Neural cell (in vitro differentiated cells): Measurements from ENCODE around the gene PPIC. TPM values are rescaled to one million over a fixed set of nuclear protein-coding genes. Genes with fewer than 3 reads are reported as not detected.

ENCODE experiments used
- H2AFZ ChIP-seq: fragments of 200-600, 300-800 bp; sonication (generic), shearing (Covaris generic); 2 replicates; pipeline ENCODE4 v1.6.0; 2014; ENCODE audit warnings: low read depth, mild to moderate bottlenecking, antibody characterized with exemption, low read length, moderate library complexity
- H3F3A ChIP-seq: fragments of 200-600 bp; shearing (Covaris generic); 2 replicates; pipeline ENCODE4 v1.6.1; 2016; ENCODE audit warnings: mild to moderate bottlenecking, moderate library complexity, mixed read lengths, antibody characterized with exemption, low read length; ENCODE audit not compliant: insufficient read depth, poor library complexity, severe bottlenecking
- H3K27ac ChIP-seq: fragments of 200-600, 300-800 bp; sonication (generic), shearing (Covaris generic); 2 replicates; pipeline ENCODE4 v1.5.1; 2014; ENCODE audit warnings: mild to moderate bottlenecking, low read length, moderate library complexity
- H3K27me3 ChIP-seq: fragments of 300-800, 200-600 bp; sonication (generic), shearing (Covaris generic); 2 replicates; pipeline ENCODE4 v1.6.0; 2014; ENCODE audit warnings: mild to moderate bottlenecking, low read depth, low read length, moderate library complexity; ENCODE audit not compliant: insufficient read depth
- H3K36me3 ChIP-seq: fragments of 300-800, 200-600 bp; sonication (generic), shearing (Covaris generic); 2 replicates; pipeline ENCODE4 v1.5.1; 2014; ENCODE audit warnings: mild to moderate bottlenecking, antibody characterized with exemption, low read length, moderate library complexity; ENCODE audit not compliant: insufficient read depth
- H3K4me2 ChIP-seq: fragments of 300-800, 200-600 bp; sonication (generic), shearing (Covaris generic); 2 replicates; pipeline ENCODE4 v1.6.0; 2014; ENCODE audit warnings: mild to moderate bottlenecking, low read length
- H3K4me3 ChIP-seq: fragments of 300-800, 200-600 bp; sonication (generic), shearing (Covaris generic); 2 replicates; pipeline ENCODE4 v1.5.1; 2014; ENCODE audit warnings: mild to moderate bottlenecking, low read length, moderate library complexity
- H3K79me2 ChIP-seq: fragments of 200-600 bp; shearing (Covaris generic); replicated peaks from 2 replicates; pipeline ENCODE4 v1.6.0; 2014; ENCODE audit warnings: mild to moderate bottlenecking, low read length, moderate library complexity; ENCODE audit not compliant: insufficient read depth
- H3K9ac ChIP-seq: fragments of 300-800, 200-600 bp; sonication (generic), shearing (Covaris generic); 2 replicates; pipeline ENCODE4 v1.6.1; 2016; ENCODE audit warnings: mild to moderate bottlenecking, low read length, mixed read lengths
- H3K9me2 ChIP-seq: fragments of 200-600 bp; shearing (Covaris generic); 2 replicates; pipeline ENCODE4 v1.6.1; 2016; ENCODE audit warnings: mild to moderate bottlenecking, low read length, mixed read lengths; ENCODE audit not compliant: insufficient read depth
- H3K9me3 ChIP-seq: fragments of 200-600, 300-800 bp; sonication (generic), shearing (Covaris generic); 2 replicates; pipeline ENCODE4 v1.6.1; 2016; ENCODE audit warnings: mild to moderate bottlenecking, mixed run types, low read length, moderate library complexity, mixed read lengths
- H4K20me1 ChIP-seq: fragments of 200-600 bp; shearing (Covaris generic); 2 replicates; pipeline ENCODE4 v1.6.1; 2016; ENCODE audit warnings: mild to moderate bottlenecking, mixed run types; ENCODE audit not compliant: insufficient read depth
- EP300 ChIP-seq: fragments of 450-650 bp; conservative IDR thresholded peaks from 2 replicates; pipeline ENCODE4 v1.6.1; 2014; ENCODE audit warnings: antibody characterized with exemption, mild to moderate bottlenecking, moderate library complexity; ENCODE audit not compliant: poor library complexity, severe bottlenecking
- EZH2 ChIP-seq: fragments of 200-600, 300-800 bp; shearing (Covaris generic), sonication (generic); IDR thresholded peaks from 2 replicates; pipeline ENCODE4 v1.6.1; 2014; ENCODE audit warnings: antibody characterized with exemption, low read length, borderline replicate concordance, mild to moderate bottlenecking; ENCODE audit not compliant: insufficient read depth, poor library complexity, severe bottlenecking
- MXI1 ChIP-seq: fragments of 450-650 bp; conservative IDR thresholded peaks from 2 replicates; pipeline ENCODE4 v1.6.1; 2014; ENCODE audit warnings: antibody characterized with exemption, mild to moderate bottlenecking; ENCODE audit not compliant: poor library complexity, severe bottlenecking
- POLR2AphosphoS5 ChIP-seq: IDR thresholded peaks from 2 replicates; pipeline ENCODE4 v1.6.1; 2012
- RAD21 ChIP-seq: fragments of 450-650 bp; conservative IDR thresholded peaks from 2 replicates; pipeline ENCODE4 v1.6.1; 2014; ENCODE audit warnings: antibody characterized with exemption, mild to moderate bottlenecking, moderate library complexity
- REST ChIP-seq: IDR thresholded peaks from 2 replicates; pipeline ENCODE4 v1.6.1; 2012; ENCODE audit warnings: borderline replicate concordance
- SMC3 ChIP-seq: fragments of 450-650 bp; conservative IDR thresholded peaks from 2 replicates; pipeline ENCODE4 v1.6.1; 2014; ENCODE audit warnings: antibody characterized with exemption, mild to moderate bottlenecking, moderate library complexity; ENCODE audit not compliant: poor library complexity
- TAF1 ChIP-seq: IDR thresholded peaks from 2 replicates; pipeline ENCODE4 v1.6.1; 2012; ENCODE audit warnings: low read depth
- polyA plus RNA-seq: library from polyadenylated mRNA; depleted of rRNA; stranded (reverse); fragments of >200 nt; gene quantifications from 2 replicates; pipeline ENCODE4 v1.2.3, GENCODE V29; 2014
- TF ChIP-seq, protein P1 (sequence below): fragments of 450-650 bp; IDR thresholded peaks from 2 replicates; pipeline ENCODE4 v1.5.1; 2014; ENCODE audit warnings: antibody characterized with exemption, mild to moderate bottlenecking, moderate library complexity; ENCODE audit not compliant: poor library complexity, severe bottlenecking

PPIC gene
- polyA plus RNA-seq, 1 donor from 2014 or later = not detected

- Histone ChIP-seq H3K4me2 (no peak overlapping the region), H3K4me3 (no peak overlapping the region), H3K27ac (no peak overlapping the region), H3F3A (no peaks in the 10 kb centered on the region), H3K27me3 (peaks cover 52% of the 10 kb centered on the region), H2AFZ (no peak overlapping the region), H3K9me2 (no peaks in the 10 kb centered on the region), H3K9ac (no peak overlapping the region), H3K79me2 (no peaks in the 10 kb centered on the region), H3K9me3 (no peaks in the 10 kb centered on the region), H3K36me3 (no peaks in the 10 kb centered on the region), H4K20me1 (no peaks in the 10 kb centered on the region)
- no peak for TF ChIP-seq SMC3
- no peak for TF ChIP-seq TAF1
- TF ChIP-seq POLR2AphosphoS5 = no peak
- TF ChIP-seq, protein P1, sequence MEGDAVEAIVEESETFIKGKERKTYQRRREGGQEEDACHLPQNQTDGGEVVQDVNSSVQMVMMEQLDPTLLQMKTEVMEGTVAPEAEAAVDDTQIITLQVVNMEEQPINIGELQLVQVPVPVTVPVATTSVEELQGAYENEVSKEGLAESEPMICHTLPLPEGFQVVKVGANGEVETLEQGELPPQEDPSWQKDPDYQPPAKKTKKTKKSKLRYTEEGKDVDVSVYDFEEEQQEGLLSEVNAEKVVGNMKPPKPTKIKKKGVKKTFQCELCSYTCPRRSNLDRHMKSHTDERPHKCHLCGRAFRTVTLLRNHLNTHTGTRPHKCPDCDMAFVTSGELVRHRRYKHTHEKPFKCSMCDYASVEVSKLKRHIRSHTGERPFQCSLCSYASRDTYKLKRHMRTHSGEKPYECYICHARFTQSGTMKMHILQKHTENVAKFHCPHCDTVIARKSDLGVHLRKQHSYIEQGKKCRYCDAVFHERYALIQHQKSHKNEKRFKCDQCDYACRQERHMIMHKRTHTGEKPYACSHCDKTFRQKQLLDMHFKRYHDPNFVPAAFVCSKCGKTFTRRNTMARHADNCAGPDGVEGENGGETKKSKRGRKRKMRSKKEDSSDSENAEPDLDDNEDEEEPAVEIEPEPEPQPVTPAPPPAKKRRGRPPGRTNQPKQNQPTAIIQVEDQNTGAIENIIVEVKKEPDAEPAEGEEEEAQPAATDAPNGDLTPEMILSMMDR = no peak
- no peak for TF ChIP-seq RAD21
- no peak for TF ChIP-seq REST
- no peak for TF ChIP-seq EP300
- TF ChIP-seq EZH2 = no peak
- no peak for TF ChIP-seq MXI1
Measured at GRCh38 chr5:123039673-123040072, 3.1 kb upstream of the PPIC start.

DNA sequence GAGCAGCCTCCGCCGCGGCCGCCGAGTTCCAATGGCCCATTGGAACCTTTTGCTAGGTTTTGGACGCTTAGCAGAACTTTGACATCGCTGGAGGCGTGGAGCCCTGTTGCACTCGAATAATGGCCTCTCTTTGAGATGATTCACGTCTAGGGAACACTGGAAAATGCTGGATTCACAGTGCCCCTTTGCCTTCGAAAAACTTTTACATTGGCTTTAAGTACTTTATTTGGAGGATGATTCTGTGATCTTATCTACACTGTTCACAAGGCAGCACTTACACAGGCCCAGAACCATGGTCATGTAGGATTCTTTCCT, 536 bp upstream of the PPIC start:
- TF ChIP-seq EZH2 = no peak
- TF ChIP-seq RAD21 = no peak
- no peak for TF ChIP-seq SMC3
- no peaks in the 10 kb centered on the region for H3K79me2 ChIP-seq
- H3K4me2 ChIP-seq = peak overlapping the region; percentile 57
- no peak overlapping the region for H3K27ac ChIP-seq
- no peaks in the 10 kb centered on the region for H3F3A ChIP-seq
- peak overlapping the region; percentile 75 for H3K4me3 ChIP-seq
- no peaks in the 10 kb centered on the region for H4K20me1 ChIP-seq
- no peak overlapping the region for H2AFZ ChIP-seq
- H3K9ac ChIP-seq = no peak overlapping the region
- H3K9me2 ChIP-seq = no peaks in the 10 kb centered on the region
- H3K36me3 ChIP-seq = no peaks in the 10 kb centered on the region
- peaks cover 66% of the 10 kb centered on the region for H3K27me3 ChIP-seq
- no peaks in the 10 kb centered on the region for H3K9me3 ChIP-seq

DNA sequence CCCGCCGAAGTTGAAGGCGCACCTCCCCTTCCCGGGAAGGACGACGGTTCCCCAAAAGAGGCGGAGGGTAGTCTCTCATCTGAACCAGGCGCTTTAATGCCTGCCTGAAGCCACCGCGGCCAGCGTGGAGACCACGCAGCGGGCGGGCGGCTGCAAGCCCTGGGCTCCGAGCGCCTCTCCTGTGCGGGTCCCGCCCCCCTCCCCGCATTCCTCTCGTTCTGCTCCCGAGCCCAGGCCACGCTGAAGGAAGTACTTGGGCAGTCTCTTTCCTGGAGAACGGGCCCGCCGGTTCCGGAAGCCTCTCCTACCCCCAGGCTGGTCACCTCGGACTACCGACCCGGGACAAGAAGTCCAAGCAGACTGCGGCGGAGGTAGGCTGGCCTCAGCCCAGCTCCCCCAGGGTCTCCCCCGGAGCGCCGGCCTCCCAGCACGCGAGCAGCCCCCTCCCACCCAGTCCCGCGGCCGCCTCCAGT, 571 bp downstream of the PPIC start:
- H3K9me2 ChIP-seq = no peaks in the 10 kb centered on the region
- peak overlapping the region; percentile 57 for H3K4me2 ChIP-seq
- H3K4me3 ChIP-seq = peak overlapping the region; percentile 75
- no peaks in the 10 kb centered on the region for H3K36me3 ChIP-seq
- H3K79me2 ChIP-seq = no peaks in the 10 kb centered on the region
- H3K9me3 ChIP-seq = no peaks in the 10 kb centered on the region
- peak overlapping the region; percentile 31 for H3K9ac ChIP-seq
- H2AFZ ChIP-seq = no peak overlapping the region
- H3K27ac ChIP-seq = no peak overlapping the region
- peaks cover 66% of the 10 kb centered on the region for H3K27me3 ChIP-seq
- TF ChIP-seq REST (no peak), SMC3 (no peak), POLR2AphosphoS5 (no peak), EZH2 (no peak), EP300 (no peak), RAD21 (no peak), TAF1 (no peak), MXI1 (no peak)
- TF ChIP-seq, protein P1 = no peak
- H4K20me1 ChIP-seq = no peaks in the 10 kb centered on the region
- no peaks in the 10 kb centered on the region for H3F3A ChIP-seq
